DMS 273 (cell line): Measurements from ENCODE around the gene CBLB.
A peak's percentile ranks its signal among the peaks of the same experiment; 100 is the strongest.

Experiments
- DNase-seq: peaks from one replicate; lab custom pipeline; 2025; ENCODE audit not compliant: unreplicated experiment; lab: John Stamatoyannopoulos, UW

CBLB gene

GRCh38 chr3:105719791-105720190 is 149.0 kb downstream of the CBLB start:
- DNase-seq, result no peak

- no peak for DNase-seq
Observed at GRCh38 chr3:105715372-105715771, 153.4 kb downstream of the CBLB start.

DNA sequence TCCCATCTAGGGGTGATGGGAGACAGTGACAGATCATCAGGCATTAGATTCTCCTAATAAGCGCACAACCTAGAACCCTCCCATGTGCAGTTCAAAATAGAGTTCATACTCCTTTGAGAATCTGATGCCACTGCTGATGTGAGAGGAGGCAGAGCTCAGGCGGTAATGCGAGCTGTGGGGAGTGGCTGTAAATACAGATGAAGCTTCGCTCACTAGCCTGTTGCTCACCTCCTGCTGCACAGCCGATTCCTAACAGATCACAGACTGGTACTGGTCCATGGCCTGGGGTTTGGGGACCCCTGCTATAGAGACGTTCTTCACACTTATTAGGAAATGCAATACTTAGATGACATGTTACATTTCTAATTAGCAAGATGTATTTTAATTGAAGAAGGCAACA is 154.4 kb downstream of the CBLB start:
- no peak for DNase-seq

DNA sequence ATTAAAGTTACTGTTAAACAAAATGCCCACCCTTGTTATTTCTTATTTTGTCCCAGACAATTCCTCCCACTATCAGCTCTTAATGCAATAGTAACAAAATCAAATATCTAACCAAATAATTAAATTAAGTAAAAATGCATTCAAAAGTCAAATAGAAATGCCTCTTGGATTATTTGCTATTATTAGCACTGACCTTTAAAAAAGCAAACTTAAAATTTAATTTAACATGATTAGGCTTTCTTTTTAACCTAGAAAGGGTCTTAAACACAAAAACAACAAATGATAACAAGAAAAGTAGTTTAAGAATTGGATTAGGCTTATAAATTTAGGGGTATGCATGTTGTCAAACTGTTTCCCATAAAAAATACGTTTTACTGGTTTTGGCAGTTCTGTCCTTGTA is 159.8 kb downstream of the CBLB start:
- no peak for DNase-seq

DNA sequence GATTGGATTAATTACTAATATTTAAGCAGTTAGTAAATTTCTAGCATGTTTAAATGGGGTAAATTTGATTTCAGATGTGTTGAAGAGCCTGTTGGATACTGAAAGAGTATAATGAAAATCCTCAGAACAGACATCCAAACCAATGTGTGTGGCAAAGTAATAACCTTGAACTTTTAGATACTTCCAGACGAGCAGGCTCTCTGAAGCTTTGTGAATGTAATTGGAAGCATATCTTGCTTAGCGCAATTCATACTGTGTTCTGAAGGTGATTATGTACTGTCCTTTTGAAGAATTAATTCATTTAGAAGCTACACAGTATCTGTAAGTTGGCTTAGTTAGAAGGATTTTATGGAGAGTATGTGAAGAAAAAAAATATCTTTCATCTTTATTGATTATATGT is 161.8 kb downstream of the CBLB start:
- no peak for DNase-seq

DNA sequence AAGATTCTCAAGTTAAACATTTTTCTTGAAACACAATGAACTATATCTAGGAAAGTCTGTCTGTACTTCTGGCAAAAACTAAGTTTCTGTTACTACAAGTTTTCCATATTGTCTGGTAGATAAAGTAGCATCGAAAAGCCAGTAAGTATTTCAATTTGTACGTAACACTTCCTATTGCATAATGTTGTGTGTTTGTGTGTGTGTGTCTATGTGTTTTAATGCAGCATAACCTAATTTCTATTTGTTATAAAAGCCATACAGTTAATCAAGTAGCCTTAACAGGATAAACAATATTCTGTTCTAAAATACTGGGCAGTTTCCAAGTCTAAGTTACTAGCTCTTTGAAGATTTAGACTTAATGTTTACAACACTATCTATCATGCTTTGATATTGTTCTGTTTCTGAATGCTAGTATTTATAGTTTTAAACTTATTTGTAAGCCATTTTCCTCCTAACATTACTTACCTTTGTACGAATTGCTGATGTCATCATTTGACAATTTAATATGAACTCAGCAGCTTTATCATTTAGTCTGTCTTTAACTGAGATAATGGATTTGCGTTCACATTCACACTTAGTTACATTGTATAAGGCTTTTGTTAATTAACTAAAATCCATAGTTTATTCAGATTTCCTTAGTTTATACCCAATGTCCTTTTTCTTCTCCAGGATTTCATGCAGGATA is 163.9 kb downstream of the CBLB start:
- DNase-seq, result no peak

DNA sequence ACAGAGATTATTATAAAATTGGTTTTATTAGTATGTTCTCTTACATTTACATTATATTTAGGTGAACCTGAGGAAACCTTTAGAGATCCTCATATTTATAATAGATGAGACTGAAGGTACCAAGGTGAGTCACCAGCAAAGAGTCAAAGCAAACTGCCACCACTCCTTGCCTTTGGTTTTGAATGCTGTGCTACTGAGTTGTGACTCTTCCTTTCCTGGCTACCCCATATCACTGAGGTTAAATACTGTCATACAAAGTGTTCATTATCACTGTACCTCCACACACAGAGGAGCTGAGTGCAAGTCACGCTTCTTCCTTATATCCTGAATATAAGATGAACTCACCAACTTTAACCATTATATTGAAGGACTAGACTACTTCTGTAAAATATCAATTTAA is 168.2 kb downstream of the CBLB start:
- no peak for DNase-seq

DNA sequence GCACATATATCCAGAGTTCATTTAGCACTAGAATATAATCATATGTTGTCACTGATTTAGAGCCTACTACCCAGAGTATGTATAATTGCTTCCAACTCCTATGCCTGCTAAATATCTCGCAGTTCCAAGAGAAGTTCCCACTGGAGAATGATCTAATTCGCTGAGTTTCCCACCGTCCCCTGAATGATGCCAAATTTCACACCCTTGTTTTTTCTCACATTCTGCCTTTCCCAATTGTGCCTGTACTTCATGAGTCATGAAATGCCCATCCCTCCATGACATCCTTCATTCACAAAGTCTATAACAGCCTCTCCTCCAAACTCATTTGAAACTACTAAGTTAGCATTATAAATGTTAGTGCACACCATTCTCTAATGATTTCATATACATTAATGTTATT is 177.2 kb downstream of the CBLB start:
- DNase-seq, result no peak

DNA sequence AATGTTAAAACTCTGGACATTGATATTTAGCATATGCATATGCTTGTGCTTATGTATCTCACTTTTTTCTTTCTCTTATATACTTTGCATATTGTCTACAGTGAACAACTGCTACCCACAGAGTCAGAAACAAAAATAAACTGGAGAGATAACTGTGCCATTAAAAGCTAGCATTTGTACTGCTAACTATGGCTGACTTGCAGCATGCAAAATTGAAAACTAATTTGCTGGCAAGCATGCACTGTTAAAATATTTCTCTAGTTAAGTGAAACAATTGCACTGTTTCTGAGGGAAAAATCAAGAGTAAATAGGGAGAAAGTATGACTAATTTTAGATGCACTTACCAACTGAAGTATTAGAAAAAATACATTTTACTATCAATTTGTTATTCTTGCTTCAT is 177.8 kb downstream of the CBLB start:
- no peak for DNase-seq

- no peak for DNase-seq
Observed at GRCh38 chr3:105688821-105689220, 180.0 kb downstream of the CBLB start.

DNA sequence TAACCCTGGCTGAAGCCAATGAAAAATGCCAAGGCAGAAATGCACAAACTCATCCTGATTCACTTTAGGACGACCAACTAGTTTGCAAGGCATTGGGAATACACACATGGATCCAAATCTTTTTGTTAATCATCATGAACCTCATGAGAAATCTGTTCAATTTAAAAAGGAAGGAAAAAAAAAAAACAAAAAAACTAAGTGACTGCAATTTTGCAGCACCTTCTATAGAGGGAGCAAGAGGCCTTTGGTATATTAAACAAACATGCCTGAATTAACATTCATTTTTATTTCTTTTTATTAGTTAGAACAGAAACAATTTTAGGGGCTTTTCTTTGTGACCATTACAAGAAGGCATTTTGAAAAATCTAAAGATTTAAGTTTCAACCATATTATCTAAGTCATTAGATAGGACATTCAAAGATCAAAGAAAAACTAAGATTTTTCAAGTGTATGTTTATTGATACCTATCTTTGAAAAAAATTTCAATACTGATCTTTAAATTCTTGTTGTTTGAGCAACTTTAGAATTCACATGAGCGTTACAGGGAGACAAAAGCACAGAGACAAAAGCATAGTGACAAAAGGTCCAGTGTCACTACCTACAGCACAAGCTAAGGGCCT is 182.4 kb downstream of the CBLB start:
- peak; percentile 48 for DNase-seq

- no peak for DNase-seq
Observed at GRCh38 chr3:105679951-105680350, 188.9 kb downstream of the CBLB start.

GRCh38 chr3:105678017-105678416 is 190.8 kb downstream of the CBLB start:
- DNase-seq, result no peak

DNA sequence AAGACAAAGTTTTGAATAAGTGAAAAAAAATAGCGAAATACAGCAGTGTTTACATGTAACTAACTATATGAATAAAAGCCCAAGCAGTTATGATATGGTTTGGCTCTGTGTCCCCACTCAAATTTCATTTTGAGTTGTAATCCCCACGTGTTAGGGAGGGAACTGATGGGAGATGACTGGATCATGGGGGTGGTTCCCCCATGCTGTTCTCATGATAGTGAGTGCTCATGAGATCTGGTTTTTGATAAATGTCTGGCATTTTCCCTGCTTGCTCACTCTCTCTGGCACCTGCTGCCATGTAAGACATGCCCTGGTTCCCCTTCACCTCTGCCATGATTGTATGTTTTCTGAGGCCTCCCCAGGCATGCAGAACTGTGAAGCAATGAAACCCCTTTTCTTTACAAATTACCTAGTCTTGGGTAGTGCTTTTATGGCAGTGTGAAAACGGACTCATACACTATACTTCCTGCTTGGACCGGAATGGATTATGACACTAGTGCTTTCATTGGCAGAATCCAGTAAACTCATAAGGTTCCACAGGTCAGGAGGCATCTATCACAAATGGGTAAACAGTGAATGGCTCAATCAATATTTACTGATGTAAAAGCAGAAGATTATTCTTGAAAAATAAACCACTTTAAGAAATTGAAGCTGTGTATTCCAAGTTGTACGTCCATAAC is 192.1 kb downstream of the CBLB start:
- DNase-seq, result no peak

DNA sequence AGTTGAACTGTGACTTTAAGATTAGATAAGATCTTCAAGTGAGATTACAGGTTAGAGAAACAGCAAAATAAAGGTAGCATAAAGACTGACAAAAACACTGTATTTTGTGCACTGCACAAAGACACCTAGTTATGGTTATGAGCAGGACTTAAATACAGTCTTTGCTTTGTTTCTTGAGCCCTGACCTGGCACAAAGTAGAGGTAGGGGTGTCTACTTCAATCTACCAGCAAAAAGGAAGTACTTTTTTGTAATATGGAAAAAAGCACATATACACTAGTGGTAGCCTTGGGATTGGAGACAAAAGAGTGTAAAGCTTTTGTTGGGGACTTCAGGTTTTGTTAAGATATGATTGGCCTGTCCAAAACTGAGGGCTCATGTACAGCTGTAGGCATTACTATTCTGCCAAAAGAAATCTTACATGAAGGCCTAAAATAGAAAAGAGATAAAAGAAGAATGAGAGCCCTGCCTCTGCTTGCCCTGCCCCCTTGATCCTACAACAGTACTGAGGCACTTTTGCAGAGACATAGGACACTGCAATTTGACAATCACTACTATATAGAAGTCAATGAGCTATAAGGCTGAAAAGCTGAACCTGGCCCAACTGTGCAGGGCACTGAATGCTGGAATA is 194.3 kb downstream of the CBLB start:
- no peak for DNase-seq

- no peak for DNase-seq
Observed at GRCh38 chr3:105672996-105673395, 195.8 kb downstream of the CBLB start.

GRCh38 chr3:105662306-105662705 is 206.5 kb downstream of the CBLB start:
- no peak for DNase-seq

- DNase-seq, result no peak
Observed at GRCh38 chr3:105661461-105661860, 207.4 kb downstream of the CBLB start.

DNA sequence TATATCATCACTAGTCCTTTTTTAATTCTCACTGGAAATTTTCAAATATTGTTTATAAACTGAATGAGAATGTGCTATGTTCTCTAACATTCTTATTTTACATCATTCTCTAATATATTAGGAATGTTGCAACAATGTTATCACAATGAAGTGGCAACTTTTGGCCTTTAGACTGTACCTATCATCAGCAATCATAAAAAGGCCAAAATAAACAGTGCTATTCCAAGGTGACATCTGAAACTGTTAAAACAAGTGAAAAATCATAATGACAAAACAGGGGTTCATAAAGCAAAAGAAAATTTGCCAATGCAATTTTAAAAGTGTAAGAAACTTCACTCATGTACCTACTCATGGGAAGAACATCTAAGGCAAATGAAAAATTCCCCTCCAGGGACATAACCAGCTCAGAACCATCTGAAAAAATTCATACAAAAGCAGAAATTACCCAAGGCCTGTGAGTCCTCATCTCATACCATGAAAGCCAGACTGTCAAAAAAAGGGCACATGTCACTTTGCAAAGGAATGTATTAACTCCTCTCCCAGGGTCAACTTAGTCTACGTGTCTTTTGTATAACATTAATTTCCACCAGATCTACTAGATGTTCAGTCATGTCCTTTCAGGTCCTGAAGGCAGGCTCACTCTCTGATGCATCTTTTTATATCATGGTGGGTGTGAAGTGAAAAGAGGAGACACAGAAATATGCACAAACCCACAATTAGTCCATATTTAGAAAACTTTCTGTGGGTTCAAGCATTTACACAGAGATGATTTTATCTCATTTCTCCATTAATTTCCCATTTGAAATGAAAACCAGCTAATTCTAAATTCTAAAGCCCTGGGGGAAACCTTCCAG is 211.9 kb downstream of the CBLB start:
- no peak for DNase-seq

DNA sequence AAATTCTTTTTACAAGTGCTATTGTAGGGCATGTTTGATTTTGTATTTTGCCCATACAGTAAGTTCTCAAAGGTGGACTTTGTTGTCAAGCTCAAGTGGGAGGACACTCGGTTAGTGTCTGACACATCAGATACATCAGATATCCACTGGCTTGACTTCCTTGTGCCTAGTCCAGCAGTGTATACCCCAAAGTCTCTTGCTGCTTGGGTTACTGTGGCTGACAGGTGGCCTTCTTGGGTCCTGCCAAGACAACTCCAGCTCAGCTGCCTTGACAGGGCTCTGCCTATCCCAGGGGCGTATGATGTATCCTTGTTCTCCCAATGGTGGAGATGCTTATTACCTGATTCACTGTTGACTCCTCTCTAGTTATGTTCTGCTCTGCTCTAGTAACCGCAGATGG is 214.9 kb downstream of the CBLB start:
- no peak for DNase-seq

DNA sequence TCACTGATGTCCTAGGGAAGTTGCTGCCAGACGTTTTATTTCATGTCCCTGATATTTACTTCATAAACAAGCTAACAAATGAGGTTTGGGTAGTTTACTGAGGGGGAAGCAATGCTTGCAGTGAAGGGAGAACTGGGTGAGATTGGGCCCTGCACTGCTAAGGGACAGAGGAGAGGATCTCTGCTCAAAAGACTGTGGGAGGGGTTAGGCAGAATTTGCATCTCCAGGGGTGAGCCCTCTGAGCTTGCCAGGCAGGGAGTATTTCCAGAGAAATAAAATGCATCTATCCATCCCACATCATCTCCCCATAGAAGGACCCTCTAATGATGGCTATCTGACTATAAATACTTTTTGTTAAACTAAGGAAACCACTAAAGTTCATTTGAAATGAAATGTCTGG is 215.6 kb downstream of the CBLB start:
- no peak for DNase-seq
